ENCODE data around the gene DHX35.
"Not testable (repeated sequence)": the region's sequence is repeated elsewhere in the genome, so short reads cannot be mapped to it uniquely, and the experiment has no call there.

DHX35 gene

DNA sequence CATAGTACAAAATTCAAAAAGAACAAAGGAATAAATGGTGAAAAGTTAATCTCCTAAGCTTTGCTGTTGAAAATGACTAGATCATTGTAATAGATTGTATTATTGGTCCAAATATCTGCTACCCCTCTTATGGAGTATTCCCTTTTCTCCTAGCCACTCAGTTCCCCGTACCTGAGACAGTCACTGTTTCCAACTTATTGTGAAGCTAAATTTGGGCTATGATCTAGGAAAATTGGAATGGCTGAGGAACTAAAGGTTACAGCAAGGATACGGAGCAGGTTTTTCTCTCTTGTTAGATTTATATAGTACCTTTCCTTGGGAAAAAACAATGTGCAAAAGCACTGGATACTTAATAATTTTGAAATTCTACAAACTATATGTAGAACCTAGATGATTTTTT lies 17.3 kb downstream of the DHX35 start:
- no peak for DNase-seq (ENCODE audit: low spot score)

DNA sequence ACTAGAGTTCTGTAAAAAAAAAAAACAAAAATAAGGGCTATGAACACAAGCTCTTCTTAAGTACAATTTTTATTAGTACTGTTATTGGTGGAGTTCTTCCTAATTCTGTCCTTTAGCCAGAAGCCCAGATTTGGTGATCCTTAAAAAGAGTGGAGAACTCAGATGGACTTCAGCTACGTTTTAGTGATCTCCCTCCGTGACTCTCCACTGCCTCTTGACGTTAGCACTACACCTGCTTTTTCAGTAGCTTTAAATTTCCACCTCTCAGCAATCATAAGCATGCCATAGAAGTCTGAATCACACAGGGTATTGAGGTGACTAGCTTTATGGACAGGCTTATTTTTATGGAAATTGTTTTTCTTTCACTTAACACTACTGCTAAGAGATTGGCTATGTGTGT lies 17.7 kb downstream of the DHX35 start:
- DNase-seq (ENCODE audit: low spot score): no peak

DNA sequence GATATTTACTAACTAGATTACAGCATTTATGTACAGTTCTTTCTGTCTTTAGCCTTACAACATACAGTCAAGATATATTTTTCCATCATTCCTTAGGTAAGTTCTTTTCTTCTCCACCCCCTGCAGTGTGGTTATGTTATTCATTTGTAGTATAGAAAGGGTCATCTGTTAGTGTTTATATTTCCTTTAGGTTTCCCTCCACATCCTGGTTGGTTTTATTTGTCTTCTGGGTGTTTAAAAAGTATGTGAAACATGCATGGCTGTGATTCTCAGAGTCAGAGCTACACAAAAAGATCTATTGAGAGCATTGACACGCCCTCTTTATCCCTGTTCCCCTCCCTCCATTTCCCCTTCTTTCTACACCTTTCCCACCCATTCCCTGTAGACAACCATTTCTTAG lies 20.1 kb downstream of the DHX35 start:
- DNase-seq (ENCODE audit: low spot score): peak; percentile 80

DNA sequence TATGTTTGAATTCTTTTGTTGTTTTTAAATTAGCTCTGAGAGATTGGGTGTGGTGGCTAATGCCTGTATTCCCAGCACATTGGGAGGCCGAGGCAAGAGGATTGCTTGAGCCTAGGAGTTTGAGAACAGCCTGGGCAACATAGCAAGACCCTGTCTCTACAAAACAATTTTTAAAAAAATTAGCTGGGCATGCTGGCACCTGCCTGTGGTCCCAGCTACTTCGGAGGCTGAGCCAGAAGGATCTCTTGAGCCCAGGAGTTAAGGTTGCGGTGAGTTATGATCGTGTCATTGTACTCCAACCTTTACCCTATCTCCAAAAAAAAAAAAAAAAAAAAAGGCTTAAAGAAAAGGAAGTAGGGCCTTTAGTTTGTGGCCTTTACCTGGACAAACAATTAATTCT lies 22.9 kb downstream of the DHX35 start:
- DNase-seq (ENCODE audit: low spot score): no peak

DNA sequence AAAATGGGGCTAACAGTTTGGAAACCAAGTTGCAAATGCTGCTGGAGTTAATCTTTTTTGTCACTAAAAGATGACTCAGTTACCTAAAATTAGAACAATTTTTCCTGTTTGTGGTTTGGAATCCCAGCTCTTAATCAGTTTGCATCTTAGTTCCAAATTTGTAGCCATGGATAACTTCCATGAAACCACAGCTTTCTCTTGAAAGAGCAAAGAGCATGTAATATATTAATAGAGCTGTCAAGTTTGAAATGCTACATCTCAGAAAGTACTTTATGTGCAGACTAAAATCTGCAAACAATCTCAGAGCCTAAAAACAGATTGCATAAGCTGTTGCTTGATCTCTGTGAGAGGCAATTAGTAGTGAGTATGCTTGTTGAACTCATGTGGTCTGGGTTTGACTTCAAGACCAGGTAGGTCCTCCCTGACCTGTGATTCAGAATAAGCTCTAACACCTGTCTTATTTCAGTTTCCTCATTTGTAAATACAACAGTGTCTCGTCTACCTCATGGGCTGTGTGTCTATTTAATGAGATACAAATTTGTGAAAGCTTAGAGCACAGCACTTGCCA lies 23.5 kb downstream of the DHX35 start:
- DNase-seq (ENCODE audit: low spot score): peak; percentile 40

DNA sequence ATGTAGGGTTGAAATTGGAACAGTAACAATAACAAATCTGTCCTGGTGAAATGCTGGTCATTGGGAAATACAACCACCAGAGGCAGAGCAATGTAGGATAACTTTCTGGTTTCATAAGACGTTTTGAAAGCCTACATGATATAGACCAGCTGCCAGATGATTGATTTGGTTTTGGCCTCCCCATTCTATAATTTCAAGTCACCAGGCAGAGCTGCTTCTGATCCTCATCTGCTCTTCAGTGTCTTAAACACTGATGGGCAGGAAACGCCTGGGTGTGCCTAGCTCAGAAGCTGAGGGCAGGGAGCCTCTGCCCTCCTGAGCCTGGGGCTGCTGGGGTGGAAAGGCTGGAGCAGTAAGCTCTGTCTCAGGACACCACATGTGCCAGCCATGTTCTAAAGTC lies 24.5 kb downstream of the DHX35 start:
- no peak for DNase-seq (ENCODE audit: low spot score)

DNA sequence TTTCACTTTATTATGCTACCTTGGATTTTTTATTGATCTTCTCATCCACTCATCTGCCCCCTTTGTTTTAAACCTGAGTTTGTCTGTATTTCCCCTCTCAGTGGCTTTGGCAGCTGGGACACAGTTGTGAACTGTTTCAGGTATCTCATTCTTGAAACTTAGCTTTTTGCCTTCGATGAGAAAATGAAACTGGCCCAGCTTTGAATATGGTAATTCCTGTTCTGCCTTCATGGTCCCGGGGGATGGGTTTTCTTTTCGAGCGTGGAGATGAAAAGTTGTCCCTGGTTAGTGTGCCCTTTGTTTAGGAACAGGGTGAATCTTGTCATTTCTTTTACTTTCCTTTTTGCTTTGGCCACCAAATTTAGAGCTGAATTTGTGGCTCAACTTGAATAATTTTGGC lies 25.6 kb downstream of the DHX35 start:
- DNase-seq (ENCODE audit: low spot score): no peak

DNA sequence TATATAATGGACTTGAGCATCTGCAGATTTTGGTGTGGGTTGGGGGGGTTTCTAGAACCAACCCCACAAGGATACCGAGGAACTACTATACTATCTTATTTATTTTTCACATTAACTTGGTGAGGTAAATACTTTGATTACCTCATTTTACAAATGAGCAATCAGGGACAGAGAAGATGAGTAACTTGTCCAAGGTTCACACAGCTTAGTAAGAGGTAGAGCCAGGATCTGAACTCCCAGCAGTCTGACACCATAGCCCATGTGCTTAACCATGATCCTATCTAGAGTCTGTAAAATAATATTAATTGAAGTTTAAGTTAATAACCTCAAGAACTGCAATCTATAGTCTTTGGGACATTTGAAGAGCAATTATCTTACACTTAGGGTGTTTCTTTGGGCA lies 28.6 kb downstream of the DHX35 start:
- DNase-seq (ENCODE audit: low spot score): no peak

DNA sequence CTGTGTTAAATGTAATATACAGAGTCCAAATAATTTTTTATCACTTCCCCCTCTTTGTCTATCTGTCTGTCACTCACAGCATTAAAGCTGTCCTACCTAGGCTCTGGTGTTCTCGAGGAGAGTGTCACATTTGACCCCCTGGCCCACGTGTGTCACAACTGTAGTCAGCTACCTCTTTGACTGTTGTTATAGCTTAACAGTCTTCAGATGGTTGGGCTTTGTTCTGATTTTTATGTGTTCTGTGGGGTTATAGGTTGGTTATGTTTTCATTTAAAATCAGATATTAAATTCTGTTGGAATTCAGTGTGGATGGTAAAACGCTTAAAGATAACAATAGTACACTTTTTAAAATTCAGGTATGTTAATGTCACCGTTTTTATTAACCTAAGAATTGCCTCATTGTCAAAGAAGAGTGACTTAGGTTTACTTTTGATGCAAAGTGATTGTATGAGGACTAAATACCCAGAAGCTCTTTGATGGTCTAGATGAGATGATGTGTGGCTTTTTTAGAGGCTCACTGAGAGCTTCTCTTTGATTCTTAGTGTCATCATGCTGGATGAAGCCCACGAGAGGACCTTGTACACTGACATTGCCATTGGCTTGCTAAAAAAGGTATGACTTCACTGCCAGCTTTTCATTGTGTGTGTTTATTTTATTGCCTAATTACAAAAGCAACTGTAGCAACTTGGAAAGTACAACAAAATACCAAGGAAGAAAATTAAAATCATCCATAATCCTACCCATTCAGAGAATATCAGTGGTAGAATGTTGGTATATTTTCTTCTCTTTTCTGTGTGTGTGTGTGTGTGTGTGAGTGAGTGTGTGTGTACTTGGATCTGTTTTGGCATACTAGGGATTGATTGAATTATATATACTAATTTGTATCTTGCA lies 29.9 kb downstream of the DHX35 start:
- no peak for DNase-seq (ENCODE audit: low spot score)

DNA sequence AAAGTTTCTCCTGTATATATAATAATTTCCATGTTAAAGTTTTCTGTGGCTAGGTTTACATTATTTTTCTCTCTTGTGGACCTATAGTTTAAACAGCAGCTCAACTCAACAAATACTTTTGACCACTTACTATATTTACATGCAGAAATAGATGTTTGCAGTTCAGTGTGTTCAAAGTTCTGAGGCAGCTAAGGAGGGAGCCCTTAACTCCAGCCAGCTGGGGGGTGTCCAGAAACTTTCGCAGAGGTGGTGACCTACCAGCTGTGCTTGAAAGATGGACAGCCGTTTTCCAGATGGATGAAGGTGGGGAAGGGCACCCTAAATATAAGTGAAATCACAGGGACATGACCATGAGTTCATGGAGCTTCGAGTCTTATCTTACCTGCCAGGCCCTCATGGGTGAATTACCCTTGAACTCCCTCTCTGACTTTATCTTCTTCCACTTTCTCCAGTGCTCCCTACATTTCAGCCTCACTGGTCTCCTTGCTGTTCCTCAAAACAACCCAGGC lies 33.4 kb downstream of the DHX35 start:
- no peak for DNase-seq (ENCODE audit: low spot score)

DNA sequence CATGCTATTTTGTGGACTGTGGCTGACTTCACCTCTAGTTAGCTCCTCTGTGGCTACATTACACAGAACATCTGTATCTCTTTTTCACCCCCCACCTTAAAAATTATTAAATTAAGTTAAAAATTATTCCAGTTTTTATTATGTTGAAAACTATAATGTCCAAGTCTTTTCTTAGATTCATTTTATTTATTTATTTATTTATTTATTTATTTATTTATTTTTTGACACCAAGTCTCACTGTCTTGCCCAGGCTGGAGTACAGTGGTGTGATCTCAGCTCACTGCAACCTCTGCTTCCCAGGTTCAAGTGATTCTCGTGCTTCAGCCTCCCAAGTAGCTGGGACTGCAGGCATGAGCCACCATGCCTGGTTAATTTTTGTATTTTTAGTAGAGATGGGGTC lies 34.7 kb downstream of the DHX35 start:
- not testable (repeated sequence) for DNase-seq (ENCODE audit: low spot score)

DNA sequence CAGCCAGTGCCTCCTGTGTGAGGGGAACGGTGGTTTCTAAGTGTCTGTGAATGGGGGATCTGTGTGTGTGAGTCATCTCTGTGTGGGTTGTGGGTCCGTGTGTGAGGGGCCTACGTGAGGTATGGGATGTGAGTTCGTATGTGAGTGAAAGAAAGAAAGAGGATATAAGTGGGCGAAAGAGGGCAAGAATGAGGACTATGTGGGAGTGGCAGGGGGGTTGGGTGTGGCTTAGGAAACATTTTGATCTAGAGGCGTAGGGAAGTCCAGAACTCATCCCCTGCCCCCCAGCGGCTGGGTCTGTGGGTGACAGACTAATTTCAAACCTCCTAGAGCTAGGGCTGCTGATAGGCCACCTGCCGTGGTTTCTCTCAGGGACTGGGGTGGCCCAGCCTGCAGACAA lies 35.5 kb downstream of the DHX35 start:
- DNase-seq (ENCODE audit: low spot score): peak; percentile 96

DNA sequence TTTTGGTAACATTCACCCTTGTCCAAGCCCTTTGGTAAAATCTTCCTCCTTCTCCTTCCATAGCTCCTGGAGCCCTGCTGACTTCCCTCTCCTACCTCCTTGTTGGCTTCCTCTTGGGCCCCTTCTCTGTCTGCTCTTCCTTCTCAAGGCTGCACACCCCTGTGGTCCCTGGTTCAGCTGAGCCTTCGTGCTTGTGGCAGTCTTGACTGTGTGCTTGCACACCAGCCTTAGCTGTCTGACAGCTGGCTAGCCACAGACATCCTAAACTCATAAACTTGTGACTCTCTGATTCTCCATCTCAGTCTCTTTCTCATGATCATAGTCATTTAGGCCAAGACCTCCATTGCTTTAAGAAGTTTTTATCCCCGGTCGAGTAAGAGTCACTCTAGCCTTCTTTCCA lies 37.1 kb downstream of the DHX35 start:
- DNase-seq (ENCODE audit: low spot score): no peak

DNA sequence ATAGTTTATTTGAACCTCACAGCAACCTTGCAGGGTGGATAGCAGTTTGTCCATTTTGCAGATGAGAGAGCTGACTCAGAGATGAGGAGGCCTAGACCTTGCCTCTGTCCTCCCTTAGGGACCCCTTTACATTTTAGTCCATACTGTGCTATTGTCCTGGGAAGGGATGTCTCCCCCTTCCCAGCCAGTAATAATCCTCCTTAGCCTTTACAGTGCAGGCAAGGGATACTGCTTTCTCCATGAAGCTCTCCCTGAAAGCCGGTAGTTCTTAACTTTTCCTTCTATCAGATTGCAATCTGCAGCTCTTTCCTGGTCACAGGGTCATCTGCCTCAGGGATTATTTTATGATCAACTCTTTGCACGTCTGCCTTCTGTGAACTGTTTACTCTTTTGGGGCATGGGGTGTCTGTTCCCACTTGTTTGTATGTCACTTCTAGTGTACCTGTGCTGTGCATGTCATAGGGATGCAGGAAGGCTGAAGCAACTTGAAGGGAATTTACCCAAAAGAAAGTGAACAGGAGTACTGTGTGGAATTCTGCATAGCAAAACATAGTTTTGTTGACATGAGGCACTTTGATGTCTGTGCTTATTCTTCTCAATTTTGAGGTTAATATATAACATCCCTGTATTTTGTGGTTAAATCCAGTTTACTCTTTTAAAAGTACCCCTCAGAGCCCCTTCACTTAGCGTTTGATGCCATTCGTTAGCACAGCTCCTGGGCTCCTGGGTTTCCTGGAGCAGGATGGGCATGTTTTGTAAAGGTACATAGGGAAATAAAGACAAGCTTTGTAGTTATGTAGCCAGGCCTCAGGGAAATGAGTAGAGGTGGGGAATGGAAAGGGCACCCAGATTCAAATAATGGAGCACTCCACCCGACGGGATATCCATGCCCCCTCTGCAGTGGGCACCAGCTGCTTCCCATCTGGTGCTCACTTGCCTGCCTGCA lies 38.1 kb downstream of the DHX35 start:
- no peak for DNase-seq (ENCODE audit: low spot score)

DNA sequence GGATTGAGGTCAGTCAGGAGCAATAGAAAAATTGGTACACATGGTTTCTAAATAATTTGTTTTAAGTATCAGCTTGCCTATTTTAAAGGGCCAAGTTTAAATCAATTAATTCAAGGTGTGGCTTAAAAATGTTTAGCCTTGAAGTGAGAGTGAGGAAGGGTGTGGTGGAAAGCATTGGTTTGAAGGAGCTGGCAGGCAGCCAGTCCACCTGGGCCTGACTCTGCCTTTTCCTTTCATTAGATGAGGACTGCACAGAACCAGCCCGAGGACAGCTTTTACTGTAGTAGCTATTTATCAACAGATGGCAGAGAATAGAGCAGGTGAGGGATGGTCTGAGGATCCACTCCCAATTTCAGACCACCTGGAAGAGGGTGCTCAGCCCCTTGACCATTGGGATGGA lies 42.4 kb downstream of the DHX35 start:
- peak; percentile 33 for DNase-seq (ENCODE audit: low spot score)

DNA sequence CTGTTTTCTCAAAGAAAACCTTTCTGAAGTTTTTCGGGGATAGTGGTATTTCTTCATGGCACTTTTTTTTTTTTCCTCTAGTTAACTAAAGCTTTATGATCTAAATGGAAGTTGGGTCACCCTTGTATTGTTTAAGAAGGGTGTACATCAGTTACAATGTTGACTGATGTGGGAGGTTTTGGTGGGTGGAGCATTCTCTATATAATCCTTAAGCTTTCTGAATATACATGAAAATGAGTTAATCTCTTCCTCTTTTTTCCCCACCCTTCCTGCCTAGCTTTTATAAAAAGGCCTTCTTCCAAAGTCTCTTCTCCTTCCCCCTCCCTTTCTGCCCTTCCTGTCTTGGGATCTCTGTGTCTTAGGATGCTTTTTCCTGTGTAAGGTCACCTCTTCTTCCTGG lies 47.2 kb downstream of the DHX35 start:
- no peak for DNase-seq (ENCODE audit: low spot score)

DNA sequence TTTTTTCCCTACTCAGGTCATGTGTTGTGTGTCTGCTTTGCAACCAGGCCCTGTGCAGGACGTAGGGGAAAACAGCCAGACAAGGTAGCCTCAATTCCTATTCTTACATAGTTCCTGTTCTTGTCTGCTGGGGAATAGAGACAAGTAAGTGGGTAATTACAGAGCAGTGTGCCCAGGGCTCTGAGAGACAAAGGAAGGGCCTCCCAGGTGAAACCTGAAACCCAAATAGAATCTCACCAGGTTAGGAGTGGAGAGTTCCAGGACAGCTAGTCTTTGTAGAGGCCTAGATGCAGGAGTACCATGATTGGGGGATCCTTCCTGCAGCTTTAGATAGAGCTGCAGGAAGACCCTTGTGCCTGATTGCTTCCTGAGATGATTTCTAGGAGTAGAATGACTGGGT lies 48.4 kb downstream of the DHX35 start:
- no peak for DNase-seq (ENCODE audit: low spot score)

DNA sequence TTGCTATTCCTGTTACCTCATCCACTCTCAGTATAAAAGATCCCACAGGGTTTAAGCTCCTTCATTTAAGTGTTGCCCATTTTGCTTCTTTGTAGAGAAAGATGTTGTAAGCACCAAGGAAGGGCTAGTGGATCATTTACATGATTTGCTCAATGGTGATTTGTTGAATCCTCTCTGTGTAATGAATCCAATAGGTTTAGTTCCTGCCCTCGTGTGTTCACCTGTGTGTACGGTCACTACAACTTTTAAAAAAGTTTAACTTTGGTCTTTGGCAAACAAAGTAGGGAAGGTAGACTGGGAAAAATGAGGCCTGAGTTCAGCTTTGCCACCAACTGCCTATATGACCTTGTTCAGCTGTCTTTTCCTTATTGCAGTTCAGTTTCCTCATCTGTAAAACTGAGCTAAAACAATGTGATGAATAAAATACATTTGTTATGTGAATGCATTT lies 51.5 kb downstream of the DHX35 start:
- no peak for DNase-seq (ENCODE audit: low spot score)

DNA sequence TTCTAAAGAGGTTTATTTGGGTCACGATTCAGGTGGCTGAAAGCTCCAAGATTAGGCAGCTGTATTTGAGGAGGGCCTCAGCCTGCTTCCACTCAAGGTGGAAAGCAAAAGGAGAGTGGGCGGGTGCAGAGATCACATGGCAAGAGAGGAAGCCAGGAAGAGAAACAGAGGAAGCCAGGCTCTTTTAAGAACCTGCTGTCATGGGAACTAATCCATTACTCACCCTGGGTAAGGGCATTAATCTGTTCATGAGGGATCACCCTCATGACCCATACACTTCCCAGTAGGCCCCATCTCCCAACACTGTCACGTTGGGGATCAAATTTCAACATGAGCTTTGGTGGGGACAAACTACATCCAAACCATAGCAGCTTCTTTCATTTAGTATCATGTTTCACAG lies 53.9 kb downstream of the DHX35 start:
- no peak for DNase-seq (ENCODE audit: low spot score)

DNA sequence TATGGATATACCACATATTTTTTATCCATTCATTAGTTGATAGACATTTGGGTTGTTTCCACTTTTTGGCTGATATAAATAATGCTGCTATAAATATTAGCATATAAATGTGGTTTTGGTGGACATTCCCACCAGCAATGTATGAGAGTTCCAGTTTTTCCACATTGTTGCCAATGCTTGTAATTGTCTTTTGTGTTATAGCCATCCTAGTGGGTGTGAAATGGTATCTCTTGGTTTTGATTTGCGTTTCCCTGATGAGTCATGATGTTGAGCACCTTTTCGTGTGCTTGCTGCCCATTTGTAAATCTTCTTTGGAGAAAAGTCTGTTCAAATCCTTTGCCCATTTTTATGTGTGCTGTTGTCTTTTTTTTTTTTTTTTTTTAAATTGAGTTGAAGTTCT lies 54.4 kb downstream of the DHX35 start:
- no peak for DNase-seq (ENCODE audit: low spot score)

DNA sequence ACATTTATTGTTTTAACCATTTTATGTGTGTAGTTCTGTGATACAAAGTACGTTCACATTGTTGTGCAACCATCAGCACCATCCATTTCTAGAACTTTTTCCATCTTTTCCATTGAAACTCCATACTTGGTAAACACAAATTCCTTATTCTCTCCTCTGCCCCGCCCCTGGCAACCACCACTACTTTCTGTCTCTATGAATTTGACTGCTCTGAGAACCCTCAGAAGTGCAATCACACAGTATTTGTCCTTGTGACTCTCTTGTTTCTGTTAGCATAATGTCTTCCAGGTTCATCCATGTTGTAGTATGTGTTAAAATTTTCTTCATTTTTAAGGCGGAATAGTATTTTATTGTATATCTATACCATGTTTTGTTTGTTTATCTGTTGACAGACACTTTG lies 56.9 kb downstream of the DHX35 start:
- DNase-seq (ENCODE audit: low spot score): no peak

DNA sequence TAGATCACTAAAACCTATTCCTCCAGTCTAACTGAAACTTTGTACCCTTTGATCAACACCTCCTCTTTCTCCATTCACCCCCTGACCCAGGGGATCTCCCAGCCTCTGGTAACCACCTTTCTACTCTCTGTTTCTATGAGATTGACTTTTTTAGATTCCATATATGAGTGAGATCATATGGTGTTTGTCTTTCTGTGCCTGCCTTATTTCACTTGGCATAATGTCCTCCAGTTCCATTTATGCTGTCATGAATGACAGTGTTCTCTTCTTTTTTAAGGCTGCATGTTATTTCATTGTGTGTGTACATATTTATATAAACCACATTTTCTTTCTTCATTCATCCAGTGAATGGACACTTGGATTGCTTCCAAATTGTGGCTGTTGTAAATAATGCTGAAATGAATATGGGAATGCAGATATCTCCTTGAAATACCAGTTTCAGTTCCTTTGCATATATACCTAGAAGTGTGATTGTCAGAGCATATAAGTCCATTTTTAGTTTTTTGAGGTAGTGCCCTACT lies 57.7 kb downstream of the DHX35 start:
- no peak for DNase-seq (ENCODE audit: low spot score)
